Tibial nerve (tissue), 4 donors: ENCODE results near the gene SCAND1.

ENCODE experiments used
- CTCF ChIP-seq, 5 experiments: fragments of 200-600 bp in 3 of 5; fragments of 450-650 bp in 2 of 5; sonication (generic) in 3 of 5; IDR thresholded peaks; one replicate each; pipeline ENCODE4 v1.5.1; 2016 to 2019; ENCODE audit warnings: antibody characterized with exemption in 5 of 5, mild to moderate bottlenecking in 3 of 5, moderate library complexity in 2 of 5
- EP300 ChIP-seq, 2 donors: sonication (generic); formaldehyde crosslinking; IDR thresholded peaks; one replicate each; pipeline ENCODE4 v1.6.1; 2017; ENCODE audit warnings: antibody characterized with exemption in 2 of 2, mild to moderate bottlenecking in 1 of 2
- POLR2A ChIP-seq, 2 donors: fragments of 450-650 bp; IDR thresholded peaks; one replicate each; pipeline ENCODE4 v1.6.1; 2017; ENCODE audit warnings: antibody characterized with exemption in 2 of 2, mild to moderate bottlenecking in 2 of 2, moderate library complexity in 2 of 2

GRCh38 chr20:35984382-35984781 is 30.1 kb upstream of the SCAND1 start:
- no peak for TF ChIP-seq CTCF (IDR thresholded peaks at IDR 0.05)
- no peak for TF ChIP-seq POLR2A (IDR thresholded peaks at IDR 0.05)
- TF ChIP-seq EP300 (IDR thresholded peaks at IDR 0.05), result no peak
